GM12874 (cell line): Measurements from ENCODE around the gene SMG5.

ENCODE experiments used
- CTCF ChIP-seq: IDR thresholded peaks from 2 replicates; pipeline ENCODE4 v1.5.1; 2011; ENCODE audit warnings: low read depth, mild to moderate bottlenecking, control low read depth, low read length, moderate library complexity; ENCODE audit not compliant: insufficient read depth

Gene SMG5

DNA sequence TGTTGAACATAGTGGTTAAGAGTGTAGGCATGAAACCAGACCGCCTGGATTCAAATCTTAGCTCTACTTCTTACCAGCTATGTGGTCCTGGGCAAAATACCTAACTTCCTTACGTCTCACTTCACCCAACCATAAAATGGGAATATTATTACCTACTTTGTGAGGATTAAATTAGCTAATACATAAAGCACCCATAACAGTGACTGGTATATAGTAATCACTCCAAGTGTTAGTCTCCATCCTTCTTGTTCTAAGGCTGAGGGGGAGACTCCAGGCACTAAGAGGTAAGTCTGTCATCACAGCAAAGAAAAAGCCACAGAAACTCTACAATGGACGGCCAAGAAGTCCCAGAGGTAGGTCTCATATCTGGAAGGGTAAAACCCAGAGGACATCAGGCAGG lies 2.8 kb downstream of the SMG5 start:
- TF ChIP-seq CTCF = no peak

DNA sequence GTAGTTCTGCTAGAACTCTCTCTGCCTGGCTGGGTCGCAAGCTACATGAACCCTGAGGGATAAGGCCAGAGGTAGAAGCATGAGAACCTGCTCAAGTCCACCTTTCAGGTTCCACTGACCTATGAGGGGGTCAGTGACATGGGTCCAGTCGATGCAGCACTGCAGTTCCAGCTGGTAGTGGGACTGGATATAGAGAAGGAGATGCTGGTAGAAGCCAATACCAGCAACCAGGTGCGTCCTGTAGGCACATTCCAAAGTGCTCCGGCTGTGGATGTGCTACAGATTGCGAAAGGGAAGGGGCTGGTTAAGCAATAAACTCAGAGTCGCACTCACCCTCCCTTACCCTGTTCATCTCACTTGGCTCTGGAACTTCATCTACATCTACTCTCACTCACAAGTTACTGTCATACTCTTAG lies 5.7 kb downstream of the SMG5 start:
- no peak for TF ChIP-seq CTCF

- TF ChIP-seq CTCF = no peak
These were observed 6.1 kb downstream of the SMG5 start for GRCh38 chr1:156276532-156276931.

DNA sequence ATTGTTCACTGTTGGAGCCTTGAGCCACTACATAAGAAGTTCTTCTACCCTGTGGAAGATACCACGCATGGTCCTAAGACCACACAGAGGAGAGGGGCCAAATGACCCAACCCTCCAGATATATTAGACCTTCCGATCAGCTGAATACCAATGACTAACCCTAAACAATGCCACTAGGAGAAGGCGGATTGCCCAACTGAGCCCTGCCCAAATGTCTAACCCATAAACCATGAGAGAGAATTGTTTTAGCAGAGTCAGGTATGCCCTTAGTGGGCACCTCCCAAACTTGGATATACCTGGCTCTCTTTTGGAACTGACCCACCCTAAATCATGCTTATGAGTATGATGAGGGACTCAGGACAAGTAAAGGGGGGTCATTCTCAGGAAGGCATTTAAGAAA lies 12.3 kb downstream of the SMG5 start:
- TF ChIP-seq CTCF = no peak

DNA sequence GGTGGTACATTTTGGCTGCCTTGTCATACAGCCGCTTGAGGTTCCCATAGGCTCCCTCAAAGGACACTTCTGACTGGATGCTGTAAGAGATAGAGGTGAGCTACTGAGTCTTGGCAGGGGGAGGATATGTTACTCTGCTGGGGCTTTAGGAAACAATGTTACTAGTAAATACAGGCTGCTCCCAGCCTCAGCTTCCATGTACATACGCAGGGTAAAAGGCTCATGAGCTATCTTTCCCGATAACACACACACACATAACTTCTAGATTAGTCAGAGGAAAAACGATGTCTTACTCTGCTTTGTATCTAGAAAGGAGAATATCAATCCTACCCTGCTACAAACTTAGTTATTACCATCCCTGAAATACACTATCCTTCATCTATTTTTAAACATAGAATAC lies 14.3 kb downstream of the SMG5 start:
- no peak for TF ChIP-seq CTCF

DNA sequence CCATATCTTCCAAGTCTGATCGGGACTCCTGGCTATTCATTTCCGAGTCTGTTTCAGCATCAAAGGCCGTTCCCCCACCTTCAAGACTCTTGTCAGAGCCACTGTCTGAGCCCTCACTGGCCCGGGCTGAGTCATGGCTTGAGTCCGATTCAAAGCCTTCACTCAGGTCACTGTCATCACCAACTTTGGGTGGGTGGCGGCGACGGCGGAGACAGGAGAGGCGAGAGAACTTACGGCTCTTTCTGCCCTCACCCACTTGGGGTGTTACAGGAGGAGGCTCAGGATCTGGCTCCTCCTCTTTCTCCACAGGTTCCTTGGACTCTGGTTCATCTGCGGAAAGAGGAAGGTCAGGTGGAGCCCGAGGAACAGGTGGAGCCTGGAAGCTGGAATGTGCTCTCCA lies 16.6 kb downstream of the SMG5 start:
- TF ChIP-seq CTCF = no peak

DNA sequence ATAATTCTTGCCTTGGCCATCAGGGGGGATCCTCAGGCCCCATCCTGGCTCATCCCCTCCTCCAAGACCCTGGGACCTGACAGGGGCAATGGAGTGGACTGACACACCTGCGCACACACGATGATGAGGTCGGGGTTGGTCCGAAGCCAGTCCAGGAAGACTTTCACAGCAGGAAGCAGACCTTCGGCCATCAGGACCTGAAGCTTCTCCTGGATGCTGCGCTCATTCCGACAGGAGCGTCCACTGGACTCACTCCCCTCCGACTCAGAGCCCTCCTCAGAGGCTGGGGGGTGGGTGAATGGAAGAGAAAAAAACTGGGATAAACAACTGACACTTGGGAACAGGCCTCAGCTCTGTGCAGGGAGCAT lies 19.4 kb downstream of the SMG5 start:
- no peak for TF ChIP-seq CTCF
